Hematopoietic multipotent progenitor cell treated with erythropoietin and hydrocortisone succinate and interleukin-3 and kit ligand, for 4 days (in vitro differentiated cells): Measurements from ENCODE around the gene RALB.
A peak's percentile ranks its signal among the peaks of the same experiment; 100 is the strongest.
"Not testable (repeated sequence)": the region's sequence is repeated elsewhere in the genome, so short reads cannot be mapped to it uniquely, and the experiment has no call there.

ENCODE experiments used
- DNase-seq: peaks from one replicate; pipeline ENCODE4 v3.0.0-alpha.2; 2015

The RALB gene

DNA sequence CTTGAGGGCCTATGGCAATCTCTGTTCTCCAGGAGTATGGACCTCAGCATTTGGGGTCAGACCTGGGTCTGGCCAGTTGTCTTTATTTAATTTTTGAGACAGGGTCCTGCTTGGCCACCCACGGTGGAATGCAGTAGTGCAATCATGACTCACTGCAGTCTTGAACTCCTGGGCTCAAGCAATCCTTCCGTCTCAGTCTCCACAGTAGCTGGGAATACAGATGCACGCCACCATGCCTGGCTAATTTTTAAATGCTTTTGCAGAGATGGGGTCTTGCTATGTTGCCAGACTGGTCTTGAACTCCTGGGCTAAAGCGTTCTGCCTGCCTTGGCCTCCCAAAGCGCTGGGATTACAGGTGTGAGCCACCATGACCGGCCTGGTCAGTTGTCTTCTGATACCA is 46.9 kb downstream of the RALB start:
- no peak for DNase-seq

DNA sequence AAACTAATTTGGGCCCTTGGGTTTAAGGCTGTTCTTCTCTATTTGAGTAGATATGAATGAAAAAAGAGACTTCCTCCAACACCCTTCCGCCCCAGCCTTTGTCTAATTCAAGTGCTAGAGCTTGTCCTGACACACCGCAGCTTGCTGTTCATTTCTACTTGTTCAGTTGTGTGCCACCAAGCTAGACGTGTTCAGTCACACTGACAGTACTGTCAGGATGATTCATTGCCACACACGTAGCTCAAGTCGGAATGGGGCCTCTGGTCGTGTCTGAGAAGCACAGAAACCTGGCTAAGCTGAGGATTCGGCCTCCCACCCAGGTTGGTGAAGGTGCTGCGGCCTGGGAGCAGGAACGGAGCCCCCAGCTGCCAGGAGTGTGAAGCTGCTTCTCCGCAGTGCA is 47.7 kb downstream of the RALB start:
- no peak for DNase-seq

DNA sequence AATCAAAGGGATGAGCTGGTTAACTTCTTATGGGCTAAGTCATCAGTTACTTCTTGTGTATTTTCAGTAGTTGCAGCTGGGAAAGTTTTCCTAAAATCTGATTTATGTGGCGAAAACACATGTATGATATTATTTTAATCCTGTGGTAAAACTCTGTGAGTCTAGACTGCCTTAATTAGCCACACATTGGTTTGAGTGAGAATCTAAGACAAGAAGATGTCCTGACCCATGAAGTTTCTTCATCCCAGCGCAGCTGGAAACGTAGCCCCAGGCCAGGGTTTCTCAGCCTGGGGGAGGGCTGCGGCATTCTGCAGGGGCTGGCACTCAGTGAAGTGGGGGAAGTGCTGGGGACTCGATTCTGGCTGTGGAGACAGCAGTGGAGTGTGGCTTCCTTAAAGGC is 48.6 kb downstream of the RALB start:
- no peak for DNase-seq

DNA sequence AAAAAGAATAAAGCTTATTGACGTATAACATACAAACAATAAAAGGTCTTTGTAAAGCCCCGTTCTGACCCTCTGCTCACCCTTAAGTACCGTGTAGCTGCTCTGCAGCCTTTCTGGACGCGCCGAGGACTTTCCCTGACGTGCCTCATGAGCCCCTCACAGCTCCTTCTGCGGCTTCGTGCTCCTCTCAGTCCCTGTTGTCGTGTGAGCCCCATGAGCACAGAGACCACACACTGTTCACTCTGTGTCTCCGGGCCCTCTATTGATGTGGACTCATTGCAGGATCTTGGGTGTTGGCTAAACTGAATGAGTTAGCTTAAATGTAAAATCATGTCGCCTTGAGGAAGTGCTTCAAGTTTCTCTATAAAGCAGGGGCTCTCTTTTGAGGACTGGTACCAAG is 49.6 kb downstream of the RALB start:
- DNase-seq, result no peak

DNA sequence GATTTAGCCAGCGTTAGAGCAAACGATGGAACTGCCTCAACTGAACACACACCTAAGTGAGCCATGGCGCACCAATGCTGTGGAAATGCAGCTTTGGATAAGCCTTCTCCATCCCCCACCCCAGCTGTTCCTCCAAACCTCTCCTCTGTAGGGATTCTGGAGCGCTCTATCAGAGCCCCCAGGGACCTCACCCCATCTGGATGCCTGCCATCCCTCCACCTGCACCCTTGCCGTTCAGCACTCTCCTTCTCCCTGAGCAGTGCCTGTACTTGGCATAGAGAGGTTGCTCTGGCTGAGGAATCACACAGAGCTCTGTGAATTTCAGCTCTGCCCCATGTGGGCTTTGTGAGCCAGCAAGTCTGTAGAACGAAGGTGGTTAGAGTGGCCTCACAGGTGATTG is 50.5 kb downstream of the RALB start:
- no peak for DNase-seq

DNA sequence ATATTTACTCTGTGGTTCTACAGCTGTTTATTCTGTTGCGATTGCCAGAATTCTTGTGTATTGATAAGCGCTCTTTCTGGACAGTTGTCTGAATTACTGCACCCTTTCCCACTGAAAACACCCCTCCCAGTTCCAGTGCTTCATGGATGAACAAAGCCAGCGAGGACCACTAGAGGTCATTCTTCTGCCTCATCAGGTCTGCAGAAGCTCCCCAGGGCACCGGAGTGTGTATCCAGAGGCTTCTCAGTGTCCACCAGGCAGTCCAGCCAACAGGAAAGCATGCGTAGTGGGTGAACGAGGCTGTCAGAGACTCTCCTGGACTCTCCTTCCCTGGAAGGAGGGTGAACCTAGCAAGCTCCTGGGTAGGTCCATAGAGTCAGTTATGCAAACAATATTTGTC is 52.6 kb downstream of the RALB start:
- DNase-seq, result peak; percentile 49

DNA sequence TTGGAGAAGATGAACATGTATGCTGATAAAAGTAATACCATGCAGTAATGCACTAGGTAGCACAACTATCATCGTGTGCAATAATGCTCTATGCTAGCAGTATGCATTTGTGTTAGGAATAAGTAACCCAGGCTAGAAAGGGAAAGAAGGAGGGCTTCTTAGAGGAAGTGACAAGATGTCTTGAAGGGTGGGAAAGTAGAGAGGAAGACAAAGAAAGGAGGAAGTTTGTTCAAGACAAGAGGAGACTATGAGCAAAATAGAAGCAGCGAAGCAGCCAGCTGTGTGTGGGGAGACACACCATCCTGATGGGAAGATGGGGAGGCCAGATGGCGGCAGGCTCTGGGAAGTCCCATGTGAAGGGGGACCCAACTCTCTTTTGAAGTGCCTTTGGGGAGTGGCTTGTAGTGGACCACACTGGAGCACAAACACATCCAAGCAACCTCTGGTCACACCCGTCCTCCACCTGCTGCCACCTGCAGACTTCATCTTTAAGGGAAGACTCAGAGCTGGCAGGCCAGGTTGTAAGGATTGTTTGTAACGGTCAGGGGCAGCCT is 53.4 kb downstream of the RALB start:
- no peak for DNase-seq

DNA sequence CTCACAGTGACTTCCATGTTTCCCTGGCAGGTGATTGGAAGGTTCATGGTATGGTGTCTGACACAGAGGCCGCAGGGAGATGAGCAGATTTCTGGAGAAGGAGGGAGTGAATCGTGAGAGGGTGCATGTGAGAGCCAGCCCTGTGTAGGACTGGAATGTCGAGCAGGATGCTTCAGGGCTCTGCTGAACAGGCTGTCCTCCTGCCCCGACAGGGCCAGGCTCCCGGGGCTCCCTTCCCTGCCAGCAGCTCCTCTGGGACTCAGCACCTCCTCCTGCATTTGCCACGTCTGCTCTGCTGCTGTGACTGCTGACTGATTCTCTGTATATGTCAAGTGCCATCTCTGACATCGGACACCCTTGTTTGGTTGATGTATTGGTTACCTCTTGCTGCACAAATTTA is 54.8 kb downstream of the RALB start:
- no peak for DNase-seq

DNA sequence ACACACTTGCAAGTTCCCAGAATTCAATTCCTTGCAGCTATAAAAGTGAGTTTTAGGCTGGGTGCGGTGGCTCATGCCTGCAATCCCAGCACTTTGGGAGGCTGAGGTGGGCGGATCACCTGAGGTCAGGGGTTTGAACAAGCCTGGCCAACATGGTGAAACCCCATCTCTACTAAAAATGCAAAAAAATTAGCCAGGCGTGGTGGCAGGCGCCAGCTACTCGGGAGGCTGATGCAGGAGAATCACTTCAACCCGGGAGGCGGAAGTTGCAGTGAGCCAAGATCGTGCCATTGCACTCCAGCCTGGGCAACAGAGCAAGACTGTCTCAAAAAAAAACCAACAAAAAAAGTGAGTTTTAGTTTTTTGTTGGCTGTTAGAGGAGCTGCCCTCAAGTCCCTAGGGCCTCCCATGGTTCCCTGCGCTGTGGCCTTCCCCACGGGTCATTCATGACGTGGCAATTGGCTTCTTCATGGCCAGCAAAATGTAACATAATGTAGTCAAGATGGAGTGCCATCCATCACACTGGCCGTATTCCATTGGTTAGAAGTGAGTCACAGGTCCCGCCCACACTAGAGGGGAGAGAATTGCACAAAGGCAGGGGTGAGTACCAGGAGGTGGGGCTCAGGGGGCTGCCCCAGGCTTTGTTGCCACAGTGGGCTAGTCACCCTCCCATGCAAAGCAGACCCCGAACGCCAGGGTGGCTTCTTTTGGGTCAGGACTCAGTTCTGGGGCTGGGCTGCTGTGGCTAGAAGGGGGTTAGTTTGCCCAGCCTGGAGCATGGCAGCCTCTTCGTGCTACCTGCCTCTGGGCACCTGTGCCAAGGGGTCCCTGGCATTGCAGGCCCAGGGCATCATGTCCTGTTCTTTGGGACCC is 55.6 kb downstream of the RALB start:
- DNase-seq, result no peak

DNA sequence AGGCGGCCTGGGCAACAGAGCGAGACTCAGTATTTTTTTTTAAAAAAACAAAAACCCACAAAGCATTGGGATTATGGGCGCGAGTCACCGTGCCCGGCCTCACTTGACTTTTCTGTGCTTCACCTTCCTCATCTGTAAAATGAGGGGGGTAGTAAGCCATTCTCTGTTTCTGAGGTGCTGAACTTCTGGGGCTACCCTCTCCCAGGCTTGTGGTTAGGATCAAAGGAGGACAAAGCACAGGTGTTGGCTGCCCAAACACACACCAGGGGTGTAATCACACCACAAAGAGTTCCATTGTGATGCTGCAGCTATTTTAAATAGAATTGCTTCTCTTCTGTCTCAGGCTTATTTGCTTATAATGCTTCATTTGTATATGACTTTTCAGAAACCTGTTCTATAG is 57.5 kb downstream of the RALB start:
- no peak for DNase-seq

DNA sequence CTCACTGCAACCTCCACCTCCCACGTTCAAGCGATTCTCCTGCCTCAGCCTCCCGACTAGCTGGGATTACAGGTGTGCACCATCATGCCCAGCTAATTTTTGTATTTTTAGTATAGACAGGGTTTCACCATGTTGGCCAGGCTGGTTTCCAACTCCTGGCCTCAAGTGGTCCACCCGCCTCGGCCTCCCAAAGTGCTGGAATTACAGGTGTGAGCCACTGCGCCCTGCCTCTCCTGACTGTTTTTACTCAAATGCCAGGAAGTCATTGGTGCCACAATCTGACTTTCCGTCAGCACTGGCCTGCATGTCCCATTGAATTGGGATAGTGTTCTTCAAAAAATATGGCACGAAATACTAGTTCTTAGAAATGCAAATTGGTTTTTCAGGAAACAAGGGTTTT is 58.2 kb downstream of the RALB start:
- not testable (repeated sequence) for DNase-seq

DNA sequence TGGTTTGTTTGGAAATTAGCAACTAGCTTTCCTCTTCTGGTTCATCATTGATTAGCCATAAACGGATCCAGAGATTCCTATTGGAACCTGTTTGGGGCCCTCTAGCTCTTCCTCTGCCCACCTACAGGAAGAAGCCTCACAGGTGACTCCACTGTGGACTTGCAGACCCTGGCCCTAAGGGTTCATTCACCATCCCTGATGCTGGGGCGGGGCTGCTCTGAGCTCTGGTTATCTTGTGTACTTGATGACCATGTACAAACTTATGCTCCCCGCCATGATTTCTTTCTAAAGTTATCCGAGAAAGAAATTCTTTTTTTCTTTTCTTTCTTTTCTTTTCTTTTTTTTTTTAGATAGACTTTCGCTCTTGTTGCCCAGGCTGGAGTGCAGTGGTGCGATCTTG is 59.4 kb downstream of the RALB start:
- no peak for DNase-seq

DNA sequence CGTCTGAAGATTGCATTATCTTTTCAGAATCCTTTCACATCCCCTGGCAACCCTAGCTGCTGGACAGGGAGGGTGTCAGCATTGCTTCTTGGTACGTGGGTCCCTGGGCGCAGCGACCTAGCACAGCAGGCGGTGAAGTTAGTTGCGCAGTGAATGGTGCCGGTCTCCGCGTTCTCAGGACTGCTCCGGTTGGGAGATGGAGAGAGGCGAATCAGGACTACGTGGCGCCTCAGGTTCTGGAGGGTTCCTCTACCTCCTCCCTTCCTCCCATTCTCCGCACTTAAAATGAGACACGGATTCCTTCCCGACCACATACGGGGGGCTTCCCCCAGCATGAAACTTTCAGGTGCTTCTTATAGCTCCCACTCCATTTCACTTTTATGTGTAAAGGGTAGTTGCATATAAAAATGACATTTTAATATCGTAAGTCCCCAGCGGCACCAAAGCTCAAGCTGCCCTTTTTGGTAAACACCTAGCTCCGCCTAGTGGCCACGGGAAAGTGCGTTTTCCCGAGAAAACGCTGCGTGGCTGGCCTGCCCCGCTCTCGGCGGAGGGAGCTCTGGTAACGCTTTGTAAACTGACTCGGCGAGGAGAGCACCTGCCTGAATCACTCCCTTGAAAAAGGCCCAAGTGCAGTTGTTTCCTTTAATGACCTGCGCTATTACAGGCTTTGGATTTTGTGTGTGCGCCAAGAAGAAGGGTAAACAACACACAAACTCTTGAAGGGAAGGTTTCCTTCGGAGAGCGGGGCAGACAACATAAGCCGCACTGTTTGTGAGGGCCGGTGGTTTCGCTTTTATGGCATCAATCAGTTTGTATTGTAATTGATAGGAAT is 60.4 kb downstream of the RALB start:
- DNase-seq, result peak; percentile 87

DNA sequence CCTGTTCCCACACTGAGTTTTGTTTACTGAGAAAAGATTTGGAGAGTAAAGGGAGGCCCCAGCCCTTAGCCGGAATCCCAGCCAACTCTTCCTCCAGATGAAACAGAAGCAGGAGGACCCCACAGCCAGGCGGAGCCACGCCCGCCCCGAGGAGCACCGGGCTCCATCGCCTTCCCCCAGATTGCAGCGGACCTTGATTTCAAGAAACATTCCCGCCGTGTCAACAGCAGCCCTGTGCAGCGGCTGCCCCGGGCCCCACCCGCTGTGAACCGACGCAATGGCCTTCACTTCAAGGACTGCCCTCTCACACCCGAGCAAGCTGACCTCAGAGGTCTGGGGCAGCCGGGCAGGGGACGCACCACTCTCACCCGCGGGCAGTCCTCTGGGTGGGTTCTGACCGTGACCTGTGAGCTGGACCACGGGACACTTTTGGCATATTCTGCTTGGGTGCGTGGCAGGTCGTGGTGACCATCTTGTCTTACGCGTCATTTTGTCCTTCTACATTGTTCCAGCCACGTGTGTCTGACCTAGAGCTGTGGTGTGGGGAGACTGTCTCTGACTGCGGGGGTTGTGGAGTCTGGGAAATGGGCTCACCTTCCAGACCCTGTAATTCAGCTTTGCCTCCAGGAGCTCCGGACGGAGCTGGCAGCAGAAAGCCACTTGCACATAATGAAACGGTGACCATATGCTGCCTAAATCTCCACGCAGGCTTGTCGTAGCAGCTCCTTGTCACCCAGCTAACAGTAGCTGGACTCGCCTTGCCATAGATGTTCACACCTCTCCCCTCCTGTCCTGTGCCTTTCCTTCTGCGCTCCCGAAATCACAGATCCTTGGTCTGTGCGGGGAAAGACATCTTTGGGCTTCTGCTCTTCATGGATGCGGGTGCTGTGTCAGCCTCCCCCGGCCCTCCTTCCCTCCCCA is 61.3 kb downstream of the RALB start:
- DNase-seq, result no peak

DNA sequence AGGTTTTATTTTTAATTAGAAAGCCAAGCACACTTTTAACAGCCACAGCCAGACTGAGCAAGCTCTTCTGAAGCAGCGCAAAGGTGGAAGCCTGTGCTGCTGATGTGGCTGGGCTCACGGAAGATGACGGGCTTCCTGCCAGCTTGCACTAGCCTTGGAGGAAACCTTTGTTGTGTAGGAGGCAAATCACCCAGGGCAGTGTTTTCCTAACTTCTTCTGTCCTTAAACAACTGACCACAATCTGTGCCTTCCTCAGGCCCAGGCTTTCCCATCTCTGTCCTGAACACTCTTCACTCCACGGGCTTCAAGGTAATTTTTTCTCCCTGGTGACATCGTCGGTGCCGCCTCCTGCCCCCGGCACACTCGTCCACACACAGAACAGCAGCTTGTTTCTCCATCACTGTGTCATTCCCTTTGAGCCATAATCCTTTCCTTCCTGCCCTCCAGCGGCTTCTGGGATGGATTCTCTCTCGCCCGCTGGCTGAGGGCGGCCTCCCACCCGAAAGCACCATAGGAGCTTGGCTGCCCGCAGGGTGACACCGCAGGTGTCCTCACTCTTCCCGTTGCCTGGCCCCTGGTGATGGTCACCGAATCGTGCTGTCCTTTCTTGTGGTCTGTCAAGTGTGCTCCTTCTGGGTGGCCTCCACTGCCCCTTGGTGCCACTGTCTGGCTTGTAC is 62.2 kb downstream of the RALB start:
- peak; percentile 32 for DNase-seq

DNA sequence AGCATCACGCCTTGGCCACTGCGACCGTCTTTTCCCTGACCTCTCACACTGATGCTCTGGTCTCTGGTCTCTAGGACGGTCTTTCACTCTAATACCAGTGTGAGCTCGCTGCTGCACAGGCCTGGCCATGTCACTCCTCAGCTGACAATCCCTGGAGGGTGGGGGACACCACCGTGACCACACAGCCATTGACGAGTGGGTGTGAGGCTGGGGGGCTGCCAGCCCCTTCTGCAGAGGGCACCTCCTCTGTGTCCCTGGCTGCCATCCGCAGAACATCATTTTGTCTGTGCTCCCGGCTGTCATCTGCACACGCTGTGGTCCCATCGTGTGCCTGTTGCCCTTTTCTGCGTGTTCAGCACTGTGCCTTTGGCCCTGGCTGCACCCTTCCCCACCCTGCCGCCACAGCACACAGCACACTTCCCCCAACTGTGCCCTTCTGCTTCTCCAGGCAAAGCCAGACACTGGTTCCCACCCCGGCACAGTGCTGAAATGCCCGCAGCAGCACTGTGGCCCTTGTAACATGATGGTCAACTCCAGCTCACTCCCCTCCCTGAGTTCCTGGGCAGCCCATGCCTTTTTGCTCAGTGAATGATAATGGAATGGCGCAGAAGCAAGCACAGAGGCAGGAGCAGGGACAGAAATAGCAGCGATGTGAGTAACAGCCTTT is 62.8 kb downstream of the RALB start:
- DNase-seq, result no peak

DNA sequence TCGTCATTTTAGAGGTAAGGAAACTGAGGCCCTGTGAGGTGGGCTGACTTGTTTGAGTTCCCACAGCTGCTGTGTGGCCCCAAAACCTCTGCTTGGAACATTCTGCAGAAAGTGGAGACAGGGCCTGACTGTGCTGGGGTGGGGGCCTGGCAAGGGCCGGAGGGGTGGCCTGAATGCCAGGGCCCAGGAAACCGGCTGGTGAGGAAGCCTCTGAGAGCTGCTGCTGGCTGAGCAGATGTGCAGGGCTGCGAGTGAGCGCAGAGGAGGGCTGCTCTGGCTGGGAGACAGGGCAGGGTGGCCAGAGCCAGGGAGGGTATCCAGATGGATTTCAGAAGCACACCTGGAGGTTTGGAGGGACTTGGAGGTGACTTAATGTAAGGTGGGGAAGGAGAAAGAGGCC is 63.4 kb downstream of the RALB start:
- no peak for DNase-seq

DNA sequence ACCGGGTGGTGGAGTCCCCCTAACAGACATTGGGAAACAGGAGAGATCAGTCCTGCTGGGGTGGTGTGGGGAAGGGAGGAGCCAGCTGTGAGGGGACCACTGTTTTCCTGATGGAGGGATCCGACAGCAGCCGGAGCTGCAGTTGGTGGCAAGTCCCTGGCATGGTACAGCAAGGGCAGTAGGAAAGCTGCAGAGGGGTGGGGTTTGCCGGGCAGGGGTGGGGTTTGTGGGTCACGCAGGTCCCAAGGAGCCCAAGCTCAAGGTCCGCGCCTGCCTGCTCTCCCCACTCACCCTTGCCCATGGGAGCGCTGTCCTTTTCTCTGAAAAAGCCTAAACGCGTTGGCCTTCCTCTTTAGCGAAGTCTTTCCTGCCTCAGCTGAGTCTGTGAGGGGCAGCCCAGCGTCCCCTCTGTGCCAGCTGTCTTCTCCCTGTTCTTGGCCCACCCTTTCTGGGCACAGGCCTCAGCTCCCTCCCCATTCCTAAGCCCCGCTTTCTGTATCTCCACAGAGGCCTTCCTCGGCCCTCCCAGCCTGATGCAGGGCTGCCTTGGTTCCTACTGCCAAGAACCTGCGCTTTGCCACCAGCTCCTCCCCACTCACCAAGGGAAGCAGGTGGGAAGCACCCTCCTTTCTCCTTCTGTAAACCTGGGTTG is 64.0 kb downstream of the RALB start:
- no peak for DNase-seq

DNA sequence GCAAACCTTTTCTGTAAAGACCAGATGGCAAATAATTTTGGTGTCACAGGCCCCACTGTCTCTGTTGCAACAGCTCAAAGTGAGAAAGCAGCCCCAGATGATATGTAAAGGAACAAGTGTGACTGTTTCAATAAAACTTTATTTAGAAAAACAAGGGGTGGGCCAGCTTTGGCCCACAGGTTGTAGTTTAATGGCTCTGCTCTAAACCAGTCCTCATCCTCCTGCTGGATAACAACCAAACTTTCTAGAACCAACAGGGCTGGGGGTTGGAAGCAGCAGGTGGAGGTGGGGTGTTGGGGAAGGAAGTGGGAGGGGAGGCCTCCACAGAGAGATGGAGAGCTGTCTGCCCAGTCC is 64.5 kb downstream of the RALB start:
- DNase-seq, result no peak

DNA sequence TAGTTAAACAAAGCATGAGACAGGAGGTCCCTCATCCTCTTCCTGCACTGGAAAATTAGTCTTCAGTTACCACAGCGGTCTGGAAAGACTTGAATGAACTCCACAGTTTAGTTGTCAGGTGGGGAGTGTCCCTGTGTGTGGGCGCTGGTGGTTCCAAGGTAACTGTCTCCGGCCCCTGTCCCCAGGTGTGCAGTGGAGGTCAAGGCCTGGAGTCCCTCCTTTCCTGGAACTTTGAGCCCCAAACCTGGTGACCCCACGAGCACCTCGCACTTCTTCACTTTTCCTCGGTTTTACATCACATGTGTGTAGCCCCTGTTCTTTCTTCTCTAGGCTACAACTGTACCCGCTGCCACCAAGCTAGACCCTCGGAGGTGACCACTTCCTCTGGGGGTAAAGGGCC is 65.3 kb downstream of the RALB start:
- no peak for DNase-seq

DNA sequence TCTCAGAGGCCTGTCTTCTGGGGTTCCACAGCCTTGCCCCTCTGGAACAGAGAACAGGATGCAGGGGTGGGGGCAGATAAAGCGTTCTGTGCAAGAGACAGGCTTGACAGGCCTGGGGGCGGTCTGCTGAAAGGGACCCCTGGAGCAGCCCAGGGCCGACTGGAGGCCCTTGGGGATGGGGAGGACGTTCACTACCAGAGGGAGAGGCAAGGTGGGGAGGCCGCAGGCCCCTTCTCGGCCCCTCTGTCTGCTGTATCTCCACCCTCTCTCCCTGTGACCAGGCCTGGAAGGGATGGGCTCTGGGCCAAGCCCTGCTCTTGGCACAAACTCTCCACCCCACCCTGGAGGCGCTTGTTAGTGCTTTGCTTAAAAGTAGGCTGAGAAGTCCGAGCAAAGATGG is 66.0 kb downstream of the RALB start:
- peak; percentile 24 for DNase-seq
